ENCODE data around the gene LEPROT.

Gene LEPROT

GRCh38 chr1:65425697-65426096, 5.2 kb downstream of the LEPROT start:
- TF ChIP-seq FOXP2 (optimal IDR thresholded peaks at IDR 0.05; ENCODE audit: borderline replicate concordance, extremely low read depth, extremely low read length, insufficient read depth) (no peak), POLR2AphosphoS5 (IDR thresholded peaks at IDR 0.05; ENCODE audit: low read depth, low read length) (no peak), SIN3A (IDR thresholded peaks at IDR 0.05; ENCODE audit: borderline replicate concordance, insufficient read depth, low read length) (no peak), TAF1 (IDR thresholded peaks at IDR 0.05; ENCODE audit: borderline replicate concordance, insufficient read depth, low read length) (no peak)
- TF ChIP-seq, protein P1, sequence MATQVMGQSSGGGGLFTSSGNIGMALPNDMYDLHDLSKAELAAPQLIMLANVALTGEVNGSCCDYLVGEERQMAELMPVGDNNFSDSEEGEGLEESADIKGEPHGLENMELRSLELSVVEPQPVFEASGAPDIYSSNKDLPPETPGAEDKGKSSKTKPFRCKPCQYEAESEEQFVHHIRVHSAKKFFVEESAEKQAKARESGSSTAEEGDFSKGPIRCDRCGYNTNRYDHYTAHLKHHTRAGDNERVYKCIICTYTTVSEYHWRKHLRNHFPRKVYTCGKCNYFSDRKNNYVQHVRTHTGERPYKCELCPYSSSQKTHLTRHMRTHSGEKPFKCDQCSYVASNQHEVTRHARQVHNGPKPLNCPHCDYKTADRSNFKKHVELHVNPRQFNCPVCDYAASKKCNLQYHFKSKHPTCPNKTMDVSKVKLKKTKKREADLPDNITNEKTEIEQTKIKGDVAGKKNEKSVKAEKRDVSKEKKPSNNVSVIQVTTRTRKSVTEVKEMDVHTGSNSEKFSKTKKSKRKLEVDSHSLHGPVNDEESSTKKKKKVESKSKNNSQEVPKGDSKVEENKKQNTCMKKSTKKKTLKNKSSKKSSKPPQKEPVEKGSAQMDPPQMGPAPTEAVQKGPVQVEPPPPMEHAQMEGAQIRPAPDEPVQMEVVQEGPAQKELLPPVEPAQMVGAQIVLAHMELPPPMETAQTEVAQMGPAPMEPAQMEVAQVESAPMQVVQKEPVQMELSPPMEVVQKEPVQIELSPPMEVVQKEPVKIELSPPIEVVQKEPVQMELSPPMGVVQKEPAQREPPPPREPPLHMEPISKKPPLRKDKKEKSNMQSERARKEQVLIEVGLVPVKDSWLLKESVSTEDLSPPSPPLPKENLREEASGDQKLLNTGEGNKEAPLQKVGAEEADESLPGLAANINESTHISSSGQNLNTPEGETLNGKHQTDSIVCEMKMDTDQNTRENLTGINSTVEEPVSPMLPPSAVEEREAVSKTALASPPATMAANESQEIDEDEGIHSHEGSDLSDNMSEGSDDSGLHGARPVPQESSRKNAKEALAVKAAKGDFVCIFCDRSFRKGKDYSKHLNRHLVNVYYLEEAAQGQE (IDR thresholded peaks at IDR 0.05; ENCODE audit: insufficient read depth in 1 of 2, low read depth in 2 of 2, low read length in 2 of 2) = no peak

DNA sequence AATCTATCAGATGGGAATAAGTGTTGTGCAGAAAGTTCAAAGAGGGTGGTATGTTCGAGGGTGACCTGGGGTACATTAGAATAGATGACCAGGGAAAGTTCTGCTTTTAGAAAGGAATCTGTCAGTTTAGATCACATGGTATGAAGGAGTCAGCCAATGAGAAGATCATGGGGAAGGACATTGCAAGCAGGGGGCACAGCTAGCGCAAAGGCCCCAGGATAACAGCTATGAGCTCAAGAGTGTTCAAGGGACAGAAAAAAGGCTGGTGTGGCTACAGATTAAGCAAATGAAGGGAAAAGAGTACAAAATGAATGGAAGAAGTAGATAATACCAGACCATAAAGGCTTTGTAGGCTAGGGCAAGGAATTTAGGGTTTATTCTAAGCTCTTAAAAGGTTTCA, 8.6 kb downstream of the LEPROT start:
- TF ChIP-seq POLR2AphosphoS5 (IDR thresholded peaks at IDR 0.05; ENCODE audit: low read depth, low read length) = no peak

GRCh38 chr1:65429806-65430205, 9.3 kb downstream of the LEPROT start:
- TF ChIP-seq TAF1 (IDR thresholded peaks at IDR 0.05; ENCODE audit: borderline replicate concordance, insufficient read depth, low read length) = no peak
- TF ChIP-seq FOXP2 (optimal IDR thresholded peaks at IDR 0.05; ENCODE audit: borderline replicate concordance, extremely low read depth, extremely low read length, insufficient read depth) = no peak
- no peak for TF ChIP-seq POLR2AphosphoS5 (IDR thresholded peaks at IDR 0.05; ENCODE audit: low read depth, low read length)
- TF ChIP-seq SIN3A (IDR thresholded peaks at IDR 0.05; ENCODE audit: borderline replicate concordance, insufficient read depth, low read length) = no peak
- TF ChIP-seq, protein P1 (IDR thresholded peaks at IDR 0.05; ENCODE audit: insufficient read depth in 1 of 2, low read depth in 2 of 2, low read length in 2 of 2) = no peak

GRCh38 chr1:65431111-65431705, 10.7 kb downstream of the LEPROT start:
- TF ChIP-seq, protein P1 (IDR thresholded peaks at IDR 0.05; ENCODE audit: insufficient read depth in 1 of 2, low read depth in 2 of 2, low read length in 2 of 2) = no peak
- TF ChIP-seq POLR2AphosphoS5 (IDR thresholded peaks at IDR 0.05; ENCODE audit: low read depth, low read length) (no peak), FOXP2 (optimal IDR thresholded peaks at IDR 0.05; ENCODE audit: borderline replicate concordance, extremely low read depth, extremely low read length, insufficient read depth) (no peak), SIN3A (IDR thresholded peaks at IDR 0.05; ENCODE audit: borderline replicate concordance, insufficient read depth, low read length) (no peak), TAF1 (IDR thresholded peaks at IDR 0.05; ENCODE audit: borderline replicate concordance, insufficient read depth, low read length) (no peak)

DNA sequence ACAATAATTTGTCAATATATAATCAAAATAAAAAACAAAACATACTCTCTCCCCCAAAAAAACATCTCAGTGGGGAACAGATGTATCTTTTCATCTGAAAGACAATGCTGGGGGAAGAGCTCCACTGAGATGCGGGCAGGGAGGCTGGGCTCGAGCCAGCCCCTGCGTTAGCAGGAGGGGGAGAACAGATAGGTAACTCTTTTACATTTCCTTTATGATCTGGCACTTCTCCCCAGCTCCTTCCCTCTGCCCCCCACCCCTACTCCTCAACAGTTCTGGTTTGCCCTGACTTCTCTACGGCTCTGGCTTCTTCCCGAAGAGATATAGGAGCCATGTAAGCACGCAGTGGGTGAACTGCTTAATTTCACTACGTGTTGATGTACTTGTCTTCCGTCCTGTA, 12.4 kb downstream of the LEPROT start:
- TF ChIP-seq, protein P1 (IDR thresholded peaks at IDR 0.05; ENCODE audit: insufficient read depth in 1 of 2, low read depth in 2 of 2, low read length in 2 of 2) = no peak
- TF ChIP-seq TAF1 (IDR thresholded peaks at IDR 0.05; ENCODE audit: borderline replicate concordance, insufficient read depth, low read length) (no peak), SIN3A (IDR thresholded peaks at IDR 0.05; ENCODE audit: borderline replicate concordance, insufficient read depth, low read length) (no peak), FOXP2 (optimal IDR thresholded peaks at IDR 0.05; ENCODE audit: borderline replicate concordance, extremely low read depth, extremely low read length, insufficient read depth) (no peak), POLR2AphosphoS5 (IDR thresholded peaks at IDR 0.05; ENCODE audit: low read depth, low read length) (no peak)

All from PFSK-1 (cell line).